IMR-90 (cell line): Measurements from ENCODE around the gene CTNNAL1.

Experiments
- CTCF ChIP-seq: conservative IDR thresholded peaks from 2 replicates; pipeline ENCODE4 v1.5.1; 2012; ENCODE audit warnings: mild to moderate bottlenecking, low read depth, low read length, improper control_type of control experiment
- FOS ChIP-seq: fragments of 150-350 bp; IDR thresholded peaks from 2 replicates; pipeline ENCODE4 v1.6.1; 2016; ENCODE audit warnings: low read depth, low read length
- MAZ ChIP-seq: IDR thresholded peaks from 2 replicates; pipeline ENCODE4 v1.6.1; 2012; ENCODE audit warnings: low read depth, mild to moderate bottlenecking, low read length, improper control_type of control experiment, moderate library complexity, borderline replicate concordance
- MXI1 ChIP-seq: IDR thresholded peaks from 2 replicates; pipeline ENCODE4 v1.6.1; 2012; ENCODE audit warnings: low read depth, mild to moderate bottlenecking, low read length, moderate library complexity, borderline replicate concordance
- NFE2L2 ChIP-seq: fragments of 150-350 bp; IDR thresholded peaks from 2 replicates; pipeline ENCODE4 v1.6.1; 2016; ENCODE audit warnings: low read depth, mild to moderate bottlenecking, low read length
- POLR2A ChIP-seq: IDR thresholded peaks from 2 replicates; pipeline ENCODE4 v1.6.1; 2012; ENCODE audit warnings: mild to moderate bottlenecking, low read depth, low read length
- RAD21 ChIP-seq: IDR thresholded peaks from 2 replicates; pipeline ENCODE4 v1.6.1; 2012; ENCODE audit warnings: low read length, improper control_type of control experiment
- RFX5 ChIP-seq: IDR thresholded peaks from 2 replicates; pipeline ENCODE4 v1.8.0; 2012; ENCODE audit warnings: low read depth, mild to moderate bottlenecking, low read length, moderate library complexity
- SMC3 ChIP-seq: fragments of 150-350 bp; IDR thresholded peaks from 2 replicates; pipeline ENCODE4 v1.6.1; 2016; ENCODE audit warnings: low read depth, mild to moderate bottlenecking, antibody characterized with exemption, low read length, moderate library complexity

- TF ChIP-seq CTCF: no peak
- no peak for TF ChIP-seq POLR2A
- TF ChIP-seq MAZ: no peak
- TF ChIP-seq SMC3: no peak
- no peak for TF ChIP-seq RFX5
- TF ChIP-seq RAD21: no peak
- TF ChIP-seq MXI1: no peak
- no peak for TF ChIP-seq NFE2L2
- no peak for TF ChIP-seq FOS
Observed at GRCh38 chr9:109027176-109027575, 13.9 kb upstream of the CTNNAL1 start.
